ENCODE measurements around the gene HPSE2. TPM values are rescaled to one million over a fixed set of nuclear protein-coding genes. Genes with fewer than 3 reads are reported as not detected.

Gene HPSE2
- polyA plus RNA-seq, 1 of the 3 experiments (the other 2 are of a cell fraction) = not detected

- TF ChIP-seq RCOR1 (IDR thresholded peaks at IDR 0.05; ENCODE audit: low read length) (no peak), TEAD4 (IDR thresholded peaks at IDR 0.05; ENCODE audit: borderline replicate concordance, insufficient read depth) (no peak)
Observed at GRCh38 chr10:98833542-98833941, 402.1 kb downstream of the HPSE2 start (continued).

- ChIA-PET POLR2A (no interaction called here), CTCF (interaction anchor here (1.1 to 1.3 kb wide), 2 partner anchors 14 to 29 kb away, joined by 3 to 5 read pairs; no protein-coding TSS in a partner anchor)
- WGBS (ENCODE audit: low lambda C conversion rate) = 19% methylated on average over 2 of the region's 2 CpGs
Observed at GRCh38 chr10:98832738-98833137, 402.9 kb downstream of the HPSE2 start.

More at GRCh38 chr10:98832738-98833137, 402.9 kb downstream of the HPSE2 start:
- Histone ChIP-seq H3F3A (replicated peaks; ENCODE audit: insufficient read depth) (no peaks in the 10 kb centered on the region), H3K9me3 (no peaks in the 10 kb centered on the region), H3K9me2 (no peaks in the 10 kb centered on the region), H2AFZ (ENCODE audit: low read depth) (no peak overlapping the region), H3K36me3 (replicated peaks in 1 of 2; ENCODE audit: control insufficient read depth in 1 of 2, insufficient read depth in 2 of 2, low read length in 1 of 2) (no peaks in the 10 kb centered on the region), H3K4me2 (no peak overlapping the region), H3K27me3 (ENCODE audit: insufficient read depth) (no peaks in the 10 kb centered on the region), H3K9ac (no peak overlapping the region), H3K27ac (ENCODE audit: low read depth in 2 of 2, low read length in 1 of 2) (no peak overlapping the region), H3K4me3 (ENCODE audit: low read depth in 2 of 2, low read length in 1 of 2) (no peak overlapping the region), H4K20me1 (ENCODE audit: insufficient read depth) (no peaks in the 10 kb centered on the region), H3K79me2 (ENCODE audit: insufficient read depth) (no peaks in the 10 kb centered on the region), H3K4me1 (ENCODE audit: control insufficient read depth in 1 of 2, insufficient read depth in 2 of 2, low read depth in 1 of 2, low read length in 1 of 2) (no peaks in the 10 kb centered on the region)
- no peak for TF ChIP-seq RFX5 (IDR thresholded peaks at IDR 0.05; ENCODE audit: low read length)
- no peak for TF ChIP-seq RXRA (IDR thresholded peaks at IDR 0.05; ENCODE audit: borderline replicate concordance, low read depth)
- no peak for TF ChIP-seq TCF12 (IDR thresholded peaks at IDR 0.05)
- no peak for TF ChIP-seq USF1 (IDR thresholded peaks at IDR 0.05; ENCODE audit: borderline replicate concordance, low read depth)
- no peak for TF ChIP-seq POLR2AphosphoS5 (IDR thresholded peaks at IDR 0.05; ENCODE audit: low read depth, low read length)
- TF ChIP-seq IRF3 (IDR thresholded peaks at IDR 0.05; ENCODE audit: low read depth, low read length) = no peak
- TF ChIP-seq YY1 (IDR thresholded peaks at IDR 0.05; ENCODE audit: low read depth) = no peak
- no peak for TF ChIP-seq CTCF (IDR thresholded peaks at IDR 0.05)
- no peak for TF ChIP-seq TEAD4 (IDR thresholded peaks at IDR 0.05; ENCODE audit: borderline replicate concordance, insufficient read depth)
- no peak for TF ChIP-seq EP300 (IDR thresholded peaks at IDR 0.05; ENCODE audit: borderline replicate concordance in 1 of 2, low read depth in 1 of 2, low read length in 1 of 2)
- no peak for TF ChIP-seq RAD21 (IDR thresholded peaks at IDR 0.05; ENCODE audit: low read length)
- no peak for TF ChIP-seq FOSL2 (IDR thresholded peaks at IDR 0.05; ENCODE audit: borderline replicate concordance, low read depth)
- TF ChIP-seq MXI1 (IDR thresholded peaks at IDR 0.05; ENCODE audit: low read depth, low read length) = no peak
- no peak for TF ChIP-seq ZBTB33 (IDR thresholded peaks at IDR 0.05; ENCODE audit: borderline replicate concordance, low read depth)
- no peak for TF ChIP-seq JUND (IDR thresholded peaks at IDR 0.05)
- TF ChIP-seq NFIC (IDR thresholded peaks at IDR 0.05; ENCODE audit: borderline replicate concordance) = no peak
- TF ChIP-seq NRF1 (IDR thresholded peaks at IDR 0.05; ENCODE audit: low read depth, low read length) = no peak
- TF ChIP-seq ELF1 (IDR thresholded peaks at IDR 0.05) = no peak
- DNase-seq = no peak

Data from SK-N-SH (cell line).